GM23338 (cell line): ENCODE results near the gene THRB. TPM values are rescaled to one million over a fixed set of nuclear protein-coding genes. Genes with fewer than 3 reads are reported as not detected.

ENCODE experiments used
- ATAC-seq: fragments of 200-7000 bp; cut with Tn5 transposase; 3 replicates; pipeline ENCODE4 v1.9.1; 2020
- DNase-seq: peaks from one replicate; pipeline ENCODE4 v3.0.0-alpha.2; 2015; ENCODE audit warnings: low spot score
- H2AFZ ChIP-seq: fragments of 200-600 bp; sonication (generic); 2 replicates; pipeline ENCODE4 v1.8.0; 2016; ENCODE audit warnings: antibody characterized with exemption, mild to moderate bottlenecking, moderate library complexity
- H3F3A ChIP-seq: fragments of 200-600 bp; sonication (generic); replicated peaks from 2 replicates; pipeline ENCODE4 v1.8.0; 2017; ENCODE audit warnings: antibody characterized with exemption, mixed run types, low read depth
- H3K27ac ChIP-seq: fragments of 200-600 bp; sonication (generic); 2 replicates; pipeline ENCODE4 v1.6.1; 2016; ENCODE audit warnings: low read depth
- H3K27me3 ChIP-seq: fragments of 200-600 bp; sonication (generic); 2 replicates; pipeline ENCODE4 v1.8.0; 2016; ENCODE audit warnings: mild to moderate bottlenecking, mixed run types, moderate library complexity; ENCODE audit not compliant: insufficient read depth
- H3K36me3 ChIP-seq: fragments of 200-600 bp; sonication (generic); 2 replicates; pipeline ENCODE4 v1.8.0; 2016; ENCODE audit warnings: mild to moderate bottlenecking; ENCODE audit not compliant: insufficient read depth
- H3K4me1 ChIP-seq: fragments of 200-600 bp; sonication (generic); 2 replicates; pipeline ENCODE4 v1.8.0; 2016; ENCODE audit warnings: mild to moderate bottlenecking, moderate library complexity; ENCODE audit not compliant: insufficient read depth
- H3K4me2 ChIP-seq: fragments of 200-600 bp; sonication (generic); 2 replicates; pipeline ENCODE4 v1.7.1; 2017; ENCODE audit warnings: mixed run types
- H3K4me3 ChIP-seq: fragments of 200-600 bp; sonication (generic); 2 replicates; pipeline ENCODE4 v1.6.1; 2016; ENCODE audit warnings: mixed run types
- H3K79me2 ChIP-seq: fragments of 200-600 bp; sonication (generic); replicated peaks from 2 replicates; pipeline ENCODE4 v1.8.0; 2017; ENCODE audit warnings: mild to moderate bottlenecking; ENCODE audit not compliant: insufficient read depth
- H3K9me2 ChIP-seq: fragments of 200-600 bp; sonication (generic); 2 replicates; pipeline ENCODE4 v1.8.0; 2017; ENCODE audit not compliant: insufficient read depth
- H4K20me1 ChIP-seq: fragments of 200-600 bp; sonication (generic); replicated peaks from 2 replicates; pipeline ENCODE4 v1.8.0; 2017; ENCODE audit warnings: mild to moderate bottlenecking; ENCODE audit not compliant: insufficient read depth
- H3K27ac Mint-ChIP-seq: 2 replicates; pipeline ENCODE4 v1.8.0; 2020; ENCODE audit warnings: inconsistent platforms, mild to moderate bottlenecking, moderate library complexity, mixed read lengths
- H3K27me3 Mint-ChIP-seq: 3 replicates; pipeline ENCODE4 v1.8.0; 2022; ENCODE audit warnings: low read depth, mild to moderate bottlenecking, moderate library complexity, mixed read lengths, inconsistent platforms; ENCODE audit not compliant: insufficient read depth, poor library complexity
- H3K36me3 Mint-ChIP-seq: 3 replicates; pipeline ENCODE4 v1.8.0; 2021; ENCODE audit warnings: low read depth, mild to moderate bottlenecking, inconsistent platforms, moderate library complexity, mixed read lengths
- H3K4me1 Mint-ChIP-seq: 3 replicates; pipeline ENCODE4 v1.8.0; 2020; ENCODE audit warnings: mild to moderate bottlenecking, inconsistent platforms, mixed read lengths
- H3K4me3 Mint-ChIP-seq: 3 replicates; pipeline ENCODE4 v1.8.0; 2021; ENCODE audit warnings: moderate library complexity, mild to moderate bottlenecking, inconsistent platforms, mixed read lengths
- H3K9me3 Mint-ChIP-seq: 3 replicates; pipeline ENCODE4 v1.8.0; 2020; ENCODE audit warnings: moderate library complexity, mild to moderate bottlenecking, inconsistent platforms, mixed read lengths
- CREB1 ChIP-seq: fragments of 250-450 bp; sonication (Bioruptor Pico); IDR thresholded peaks from 2 replicates; pipeline ENCODE4 v1.5.0; 2020; ENCODE audit warnings: low read depth, mild to moderate bottlenecking, moderate library complexity
- NANOG ChIP-seq: IDR thresholded peaks from 2 replicates; pipeline ENCODE4 v1.6.1; 2016; ENCODE audit warnings: antibody characterized with exemption, borderline replicate concordance
- POLR2AphosphoS5 ChIP-seq: IDR thresholded peaks from 2 replicates; pipeline ENCODE4 v1.6.1; 2016; ENCODE audit warnings: antibody characterized with exemption, low read depth
- STAT1 ChIP-seq: IDR thresholded peaks from one replicate; pipeline ENCODE4 v1.6.1; 2016; ENCODE audit warnings: antibody characterized with exemption; ENCODE audit not compliant: unreplicated experiment
- ZNF114 ChIP-seq: fragments of 250-450 bp; sonication (Bioruptor Pico); IDR thresholded peaks from 2 replicates; pipeline ENCODE4 v1.5.0; 2020; ENCODE audit warnings: mild to moderate bottlenecking, moderate library complexity
- ZNF331 ChIP-seq: fragments of 250-450 bp; sonication (Bioruptor Pico); IDR thresholded peaks from 2 replicates; pipeline ENCODE4 v1.5.0; 2020; ENCODE audit warnings: low read depth, mild to moderate bottlenecking, moderate library complexity
- polyA plus RNA-seq: library from polyadenylated mRNA; unstranded; fragments of >200 nt; fragmentation: Nextera tagmentation; extraction: Ambion mirVana; gene quantifications from 2 replicates; pipeline ENCODE4 v1.2.1, GENCODE V29; 2016
- total RNA-seq: library from RNA; depleted of rRNA; stranded (reverse); fragments of >200 nt; shearing (Covaris generic); gene quantifications from 2 replicates; pipeline ENCODE4 v1.2.3, GENCODE V29; 2014
- TF ChIP-seq, protein P1 (sequence below): IDR thresholded peaks from 2 replicates; pipeline ENCODE4 v1.6.1; 2016; ENCODE audit warnings: antibody characterized with exemption
- TF ChIP-seq, protein P2 (sequence below): IDR thresholded peaks from one replicate; pipeline ENCODE4 v1.6.1; 2018; ENCODE audit warnings: antibody characterized with exemption; ENCODE audit not compliant: unreplicated experiment
- TF ChIP-seq, protein P3 (sequence below), 2 experiments: fragments of 200-600 bp in 1 of 2; sonication (generic) in 1 of 2; conservative IDR thresholded peaks; 2 replicates each; pipeline versions ENCODE4 v1.5.1 to v1.6.1; 2016 to 2017; ENCODE audit warnings: antibody characterized with exemption in 2 of 2, low read depth in 2 of 2, mild to moderate bottlenecking in 2 of 2, moderate library complexity in 1 of 2

Gene THRB
- total and polyA plus RNA-seq, 2 experiments from 2014 or later, result 1.7 to 3.2 TPM

DNA sequence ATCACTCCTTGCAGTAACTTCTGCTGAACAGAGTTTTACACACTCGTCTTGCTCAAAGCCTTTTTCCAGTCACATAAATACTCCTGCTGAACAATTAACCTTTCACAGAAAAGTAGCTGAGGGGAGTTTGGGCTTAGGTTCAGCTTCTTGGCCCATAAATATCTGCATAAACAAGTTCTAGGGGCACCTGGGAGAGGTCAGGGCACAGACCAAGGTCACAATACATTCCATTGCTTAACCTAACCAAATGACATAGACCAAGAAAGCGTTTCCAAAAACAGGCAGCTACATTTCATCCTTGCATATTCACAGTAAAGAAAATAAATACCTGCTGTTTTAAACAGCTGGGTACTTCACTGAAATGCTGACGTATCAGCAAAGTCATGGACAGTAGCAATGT is 101.3 kb downstream of the THRB start (continued):
- TF ChIP-seq, protein P1, sequence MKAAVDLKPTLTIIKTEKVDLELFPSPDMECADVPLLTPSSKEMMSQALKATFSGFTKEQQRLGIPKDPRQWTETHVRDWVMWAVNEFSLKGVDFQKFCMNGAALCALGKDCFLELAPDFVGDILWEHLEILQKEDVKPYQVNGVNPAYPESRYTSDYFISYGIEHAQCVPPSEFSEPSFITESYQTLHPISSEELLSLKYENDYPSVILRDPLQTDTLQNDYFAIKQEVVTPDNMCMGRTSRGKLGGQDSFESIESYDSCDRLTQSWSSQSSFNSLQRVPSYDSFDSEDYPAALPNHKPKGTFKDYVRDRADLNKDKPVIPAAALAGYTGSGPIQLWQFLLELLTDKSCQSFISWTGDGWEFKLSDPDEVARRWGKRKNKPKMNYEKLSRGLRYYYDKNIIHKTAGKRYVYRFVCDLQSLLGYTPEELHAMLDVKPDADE, result no peak
- TF ChIP-seq STAT1, result no peak
- TF ChIP-seq, protein P2, sequence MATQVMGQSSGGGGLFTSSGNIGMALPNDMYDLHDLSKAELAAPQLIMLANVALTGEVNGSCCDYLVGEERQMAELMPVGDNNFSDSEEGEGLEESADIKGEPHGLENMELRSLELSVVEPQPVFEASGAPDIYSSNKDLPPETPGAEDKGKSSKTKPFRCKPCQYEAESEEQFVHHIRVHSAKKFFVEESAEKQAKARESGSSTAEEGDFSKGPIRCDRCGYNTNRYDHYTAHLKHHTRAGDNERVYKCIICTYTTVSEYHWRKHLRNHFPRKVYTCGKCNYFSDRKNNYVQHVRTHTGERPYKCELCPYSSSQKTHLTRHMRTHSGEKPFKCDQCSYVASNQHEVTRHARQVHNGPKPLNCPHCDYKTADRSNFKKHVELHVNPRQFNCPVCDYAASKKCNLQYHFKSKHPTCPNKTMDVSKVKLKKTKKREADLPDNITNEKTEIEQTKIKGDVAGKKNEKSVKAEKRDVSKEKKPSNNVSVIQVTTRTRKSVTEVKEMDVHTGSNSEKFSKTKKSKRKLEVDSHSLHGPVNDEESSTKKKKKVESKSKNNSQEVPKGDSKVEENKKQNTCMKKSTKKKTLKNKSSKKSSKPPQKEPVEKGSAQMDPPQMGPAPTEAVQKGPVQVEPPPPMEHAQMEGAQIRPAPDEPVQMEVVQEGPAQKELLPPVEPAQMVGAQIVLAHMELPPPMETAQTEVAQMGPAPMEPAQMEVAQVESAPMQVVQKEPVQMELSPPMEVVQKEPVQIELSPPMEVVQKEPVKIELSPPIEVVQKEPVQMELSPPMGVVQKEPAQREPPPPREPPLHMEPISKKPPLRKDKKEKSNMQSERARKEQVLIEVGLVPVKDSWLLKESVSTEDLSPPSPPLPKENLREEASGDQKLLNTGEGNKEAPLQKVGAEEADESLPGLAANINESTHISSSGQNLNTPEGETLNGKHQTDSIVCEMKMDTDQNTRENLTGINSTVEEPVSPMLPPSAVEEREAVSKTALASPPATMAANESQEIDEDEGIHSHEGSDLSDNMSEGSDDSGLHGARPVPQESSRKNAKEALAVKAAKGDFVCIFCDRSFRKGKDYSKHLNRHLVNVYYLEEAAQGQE, result no peak

DNA sequence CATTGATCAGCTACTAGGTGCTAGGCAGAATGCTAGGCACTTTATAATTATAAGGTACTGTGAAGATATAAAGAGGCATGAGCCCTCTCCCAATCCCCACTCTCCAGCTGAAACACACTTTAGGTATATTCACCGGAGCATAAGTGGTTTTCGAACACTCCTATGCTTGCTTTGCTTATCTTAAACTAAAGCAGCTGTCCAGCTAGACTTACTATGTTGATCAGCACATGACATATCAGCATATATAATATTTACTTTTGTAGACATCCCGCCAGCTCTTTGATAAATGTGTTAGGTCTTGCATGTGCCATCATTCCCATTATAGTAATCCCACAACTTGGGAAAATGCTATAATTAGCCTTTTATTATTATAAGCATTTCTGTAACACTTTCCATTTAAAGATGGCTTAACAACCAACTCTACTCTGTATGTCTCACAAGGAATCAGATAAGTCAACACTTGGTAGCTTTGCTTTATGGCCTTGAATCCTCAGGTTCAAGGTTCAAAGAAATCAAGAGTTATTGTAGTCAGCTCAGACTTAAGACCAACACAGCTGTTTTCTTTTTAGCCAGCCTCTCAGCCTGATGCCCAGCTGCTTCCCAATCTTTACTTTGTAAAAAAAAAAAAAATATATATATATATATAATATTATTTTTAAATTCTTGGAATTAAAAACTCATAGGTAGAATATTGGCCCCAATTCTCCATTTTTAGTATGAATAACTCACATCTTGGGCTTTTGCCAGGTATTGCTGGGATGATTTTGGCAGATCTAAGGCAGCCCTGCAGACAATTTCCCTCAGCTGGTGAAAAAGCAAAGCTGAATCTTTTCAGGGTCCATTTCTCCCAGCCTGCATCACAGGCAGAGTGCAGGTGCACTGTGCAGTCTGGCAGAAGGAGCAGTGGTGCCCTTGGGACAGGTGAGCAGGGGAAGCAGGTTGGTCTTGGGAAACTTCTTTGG is 104.2 kb downstream of the THRB start:
- Mint-ChIP-seq H3K4me1 (peaks cover 15% of the 10 kb centered on the region), H3K9me3 (no peaks in the 10 kb centered on the region; the same call in 2 of the 3 replicates), H3K4me3 (no peak overlapping the region), H3K27me3 (peaks cover 2% of the 10 kb centered on the region), H3K36me3 (no peaks in the 10 kb centered on the region), H3K27ac (no peak overlapping the region)
- H3K4me1 ChIP-seq, result peaks cover 13% of the 10 kb centered on the region
- DNase-seq, result no peak
- ATAC-seq, result no peak
- H3K27me3 ChIP-seq, result peaks cover 8% of the 10 kb centered on the region; the same call in 1 of the 2 replicates
- no peaks in the 10 kb centered on the region; the same call in 1 of the 2 replicates for H3K9me2 ChIP-seq
- no peaks in the 10 kb centered on the region for H3F3A ChIP-seq
- no peaks in the 10 kb centered on the region for H3K79me2 ChIP-seq
- H3K27ac ChIP-seq, result no peak overlapping the region
- no peak overlapping the region for H2AFZ ChIP-seq
- no peaks in the 10 kb centered on the region for H3K36me3 ChIP-seq
- H3K4me2 ChIP-seq, result no peak overlapping the region
- no peak overlapping the region for H3K4me3 ChIP-seq
- H4K20me1 ChIP-seq, result no peaks in the 10 kb centered on the region
- TF ChIP-seq, protein P2, result no peak
- TF ChIP-seq, protein P3, sequence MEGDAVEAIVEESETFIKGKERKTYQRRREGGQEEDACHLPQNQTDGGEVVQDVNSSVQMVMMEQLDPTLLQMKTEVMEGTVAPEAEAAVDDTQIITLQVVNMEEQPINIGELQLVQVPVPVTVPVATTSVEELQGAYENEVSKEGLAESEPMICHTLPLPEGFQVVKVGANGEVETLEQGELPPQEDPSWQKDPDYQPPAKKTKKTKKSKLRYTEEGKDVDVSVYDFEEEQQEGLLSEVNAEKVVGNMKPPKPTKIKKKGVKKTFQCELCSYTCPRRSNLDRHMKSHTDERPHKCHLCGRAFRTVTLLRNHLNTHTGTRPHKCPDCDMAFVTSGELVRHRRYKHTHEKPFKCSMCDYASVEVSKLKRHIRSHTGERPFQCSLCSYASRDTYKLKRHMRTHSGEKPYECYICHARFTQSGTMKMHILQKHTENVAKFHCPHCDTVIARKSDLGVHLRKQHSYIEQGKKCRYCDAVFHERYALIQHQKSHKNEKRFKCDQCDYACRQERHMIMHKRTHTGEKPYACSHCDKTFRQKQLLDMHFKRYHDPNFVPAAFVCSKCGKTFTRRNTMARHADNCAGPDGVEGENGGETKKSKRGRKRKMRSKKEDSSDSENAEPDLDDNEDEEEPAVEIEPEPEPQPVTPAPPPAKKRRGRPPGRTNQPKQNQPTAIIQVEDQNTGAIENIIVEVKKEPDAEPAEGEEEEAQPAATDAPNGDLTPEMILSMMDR (conservative IDR thresholded peaks at IDR 0.05; ENCODE audit: low read depth in 2 of 2), result no peak
- TF ChIP-seq ZNF114 (no peak), ZNF331 (CRISPR knock-in tag) (no peak), CREB1 (CRISPR knock-in tag) (no peak), NANOG (no peak), POLR2AphosphoS5 (no peak), STAT1 (no peak)
